GM18867 (cell line): ENCODE results near the gene TSHZ2.

Experiments used
- ATAC-seq: cut with Tn5 transposase; IDR thresholded peaks from one replicate; pipeline ENCODE4 v1.9.1; 2021; ENCODE audit warnings: mild to moderate bottlenecking, moderate library complexity; ENCODE audit not compliant: unreplicated experiment

The TSHZ2 gene, protein sequence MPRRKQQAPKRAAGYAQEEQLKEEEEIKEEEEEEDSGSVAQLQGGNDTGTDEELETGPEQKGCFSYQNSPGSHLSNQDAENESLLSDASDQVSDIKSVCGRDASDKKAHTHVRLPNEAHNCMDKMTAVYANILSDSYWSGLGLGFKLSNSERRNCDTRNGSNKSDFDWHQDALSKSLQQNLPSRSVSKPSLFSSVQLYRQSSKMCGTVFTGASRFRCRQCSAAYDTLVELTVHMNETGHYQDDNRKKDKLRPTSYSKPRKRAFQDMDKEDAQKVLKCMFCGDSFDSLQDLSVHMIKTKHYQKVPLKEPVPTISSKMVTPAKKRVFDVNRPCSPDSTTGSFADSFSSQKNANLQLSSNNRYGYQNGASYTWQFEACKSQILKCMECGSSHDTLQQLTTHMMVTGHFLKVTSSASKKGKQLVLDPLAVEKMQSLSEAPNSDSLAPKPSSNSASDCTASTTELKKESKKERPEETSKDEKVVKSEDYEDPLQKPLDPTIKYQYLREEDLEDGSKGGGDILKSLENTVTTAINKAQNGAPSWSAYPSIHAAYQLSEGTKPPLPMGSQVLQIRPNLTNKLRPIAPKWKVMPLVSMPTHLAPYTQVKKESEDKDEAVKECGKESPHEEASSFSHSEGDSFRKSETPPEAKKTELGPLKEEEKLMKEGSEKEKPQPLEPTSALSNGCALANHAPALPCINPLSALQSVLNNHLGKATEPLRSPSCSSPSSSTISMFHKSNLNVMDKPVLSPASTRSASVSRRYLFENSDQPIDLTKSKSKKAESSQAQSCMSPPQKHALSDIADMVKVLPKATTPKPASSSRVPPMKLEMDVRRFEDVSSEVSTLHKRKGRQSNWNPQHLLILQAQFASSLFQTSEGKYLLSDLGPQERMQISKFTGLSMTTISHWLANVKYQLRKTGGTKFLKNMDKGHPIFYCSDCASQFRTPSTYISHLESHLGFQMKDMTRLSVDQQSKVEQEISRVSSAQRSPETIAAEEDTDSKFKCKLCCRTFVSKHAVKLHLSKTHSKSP (N-terminal part only)

GRCh38 chr20:52972190-52972937, at the start of gene TSHZ2:
TSHZ2 (plus strand) TSS chr20:52972358; CDS start chr20:52973294, 936 bp downstream.
- no peak for ATAC-seq

DNA sequence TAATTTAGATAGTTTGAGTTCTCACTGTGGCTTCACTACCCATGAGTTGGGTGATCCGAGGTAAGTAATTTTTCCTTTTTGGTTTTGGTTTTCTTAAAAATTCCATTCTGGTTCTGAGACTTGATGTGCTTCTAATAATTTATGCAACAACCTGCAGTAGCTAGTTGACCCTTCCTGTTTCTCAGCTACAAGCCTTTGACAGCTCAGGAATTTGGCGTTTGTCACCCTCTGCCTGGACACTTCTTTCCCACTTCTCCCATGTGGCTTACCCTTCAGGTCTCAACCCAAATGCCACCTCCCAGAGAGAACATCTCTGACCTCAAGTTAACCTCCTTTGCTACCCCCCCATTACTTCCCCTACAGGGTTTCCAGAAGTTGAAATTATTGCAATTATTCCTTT, 49.7 kb upstream of the TSHZ2 start:
- ATAC-seq, result no peak

- ATAC-seq, result no peak
Observed at GRCh38 chr20:52923123-52923937, 48.8 kb upstream of the TSHZ2 start.

GRCh38 chr20:52924411-52925271, 47.5 kb upstream of the TSHZ2 start:
- no peak for ATAC-seq

GRCh38 chr20:52926505-52926904, 45.7 kb upstream of the TSHZ2 start:
- ATAC-seq, result no peak

GRCh38 chr20:52933867-52934266, 38.3 kb upstream of the TSHZ2 start:
- ATAC-seq, result no peak

- no peak for ATAC-seq
Observed at GRCh38 chr20:52936351-52937340, 35.5 kb upstream of the TSHZ2 start.

GRCh38 chr20:52937591-52938100, 34.5 kb upstream of the TSHZ2 start:
- ATAC-seq, result no peak

DNA sequence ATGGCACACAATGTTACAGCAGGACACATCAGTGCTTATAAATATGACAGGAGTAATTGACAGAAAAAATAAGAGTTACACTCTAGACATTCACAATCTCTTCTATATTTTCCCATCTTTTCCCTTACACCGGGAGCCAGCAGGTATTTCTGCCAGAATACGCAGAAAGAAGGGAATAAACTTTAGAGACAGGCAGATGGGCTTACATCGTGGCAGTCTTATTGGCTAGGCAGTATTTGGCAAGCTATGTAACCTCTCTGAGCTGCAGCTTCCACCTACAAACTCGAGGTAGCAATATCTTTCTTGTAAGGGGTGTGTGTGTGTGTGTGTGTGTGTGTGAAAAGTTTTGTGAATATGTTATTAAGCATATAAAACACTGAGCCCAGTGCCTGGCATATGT, 33.0 kb upstream of the TSHZ2 start:
- ATAC-seq, result no peak

- no peak for ATAC-seq
Observed at GRCh38 chr20:52941808-52942207, 30.4 kb upstream of the TSHZ2 start.

DNA sequence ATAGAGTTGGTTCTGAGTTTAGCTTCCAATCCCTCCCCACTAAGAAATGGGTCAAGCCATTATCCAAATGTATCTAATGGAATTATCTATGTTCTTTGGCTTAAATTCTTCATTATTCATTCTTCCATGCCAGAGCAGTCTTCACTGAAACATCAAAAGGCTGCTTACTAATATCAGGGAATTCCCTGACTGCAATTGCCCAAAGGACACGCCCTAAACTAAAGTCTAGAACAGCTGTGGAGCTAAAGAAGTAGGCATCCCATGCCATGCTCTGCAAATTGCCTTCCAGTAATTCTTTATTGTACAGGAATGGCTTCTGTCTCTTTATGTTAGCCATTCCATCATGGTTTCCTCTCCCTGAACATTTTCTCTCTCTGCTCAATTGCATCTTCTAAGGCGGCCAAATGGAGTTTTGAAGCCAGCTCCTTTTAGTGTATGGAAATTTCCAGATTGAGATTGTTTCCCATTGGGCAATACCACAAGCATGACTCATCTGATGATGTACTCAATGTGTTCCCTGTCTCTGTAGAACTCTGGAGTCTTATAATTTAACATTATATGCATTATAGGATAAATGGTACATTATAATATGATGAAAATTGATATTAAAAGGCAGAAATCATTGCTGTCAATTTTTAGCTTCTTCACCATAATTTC, 28.8 kb upstream of the TSHZ2 start:
- no peak for ATAC-seq

DNA sequence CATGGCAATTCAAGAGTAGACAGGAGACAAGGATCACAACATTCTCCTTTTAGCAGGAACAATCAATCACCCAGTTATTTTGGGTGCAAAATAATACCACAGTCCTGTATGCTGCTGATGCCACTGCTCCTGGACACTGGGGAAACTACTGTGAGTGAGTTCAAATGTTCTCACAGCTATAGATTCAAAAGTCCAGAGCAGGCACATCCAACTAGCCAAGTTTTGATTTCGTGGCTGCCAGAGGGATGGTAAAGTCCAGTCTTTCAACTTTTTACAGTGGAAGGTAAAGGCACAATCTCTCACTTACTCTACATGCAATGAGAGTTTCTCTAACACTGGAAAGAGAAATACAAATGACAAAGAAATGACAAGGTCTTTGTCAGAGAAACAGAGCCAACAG, 26.9 kb upstream of the TSHZ2 start:
- ATAC-seq, result no peak

GRCh38 chr20:52945862-52946522, 26.2 kb upstream of the TSHZ2 start:
- ATAC-seq, result no peak

GRCh38 chr20:52948491-52948890, 23.7 kb upstream of the TSHZ2 start:
- ATAC-seq, result no peak

DNA sequence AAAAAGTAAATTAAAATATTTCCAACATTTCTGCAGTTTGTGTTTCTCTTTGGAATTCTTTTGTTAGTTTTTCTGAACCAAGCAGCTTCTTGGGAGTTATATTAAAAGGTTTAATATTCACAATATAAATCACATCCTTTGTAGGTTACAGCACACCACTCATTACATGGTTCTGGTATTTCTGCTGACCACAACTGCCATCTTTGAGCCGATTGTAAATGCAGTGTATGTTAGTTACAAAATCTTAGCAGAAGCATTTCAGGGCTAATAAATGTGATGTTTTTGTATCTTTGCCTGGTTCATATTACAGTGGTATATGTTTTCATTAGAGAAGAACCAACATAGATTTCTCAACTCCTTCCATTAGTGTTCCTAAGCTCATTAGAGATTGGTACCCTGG, 19.1 kb upstream of the TSHZ2 start:
- ATAC-seq, result no peak

DNA sequence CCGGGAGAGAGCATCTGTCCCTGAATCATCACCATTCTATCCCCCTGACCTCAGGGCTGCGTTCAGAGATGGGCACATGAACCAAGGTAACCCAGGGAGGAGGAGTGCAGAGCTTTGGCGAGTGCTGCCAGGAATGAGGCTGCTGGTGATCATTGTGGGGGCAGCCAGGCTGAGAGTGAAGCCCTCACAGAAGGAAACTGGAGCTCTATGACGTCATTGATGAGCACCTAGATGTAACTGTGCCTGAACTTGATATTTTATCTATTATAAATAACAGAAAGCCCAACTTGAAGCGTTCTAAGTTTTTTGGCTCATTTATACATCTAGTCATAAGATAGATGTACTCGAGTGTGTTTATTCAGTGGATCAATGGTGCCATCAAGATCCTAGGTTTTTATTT, 17.3 kb upstream of the TSHZ2 start:
- ATAC-seq, result no peak

DNA sequence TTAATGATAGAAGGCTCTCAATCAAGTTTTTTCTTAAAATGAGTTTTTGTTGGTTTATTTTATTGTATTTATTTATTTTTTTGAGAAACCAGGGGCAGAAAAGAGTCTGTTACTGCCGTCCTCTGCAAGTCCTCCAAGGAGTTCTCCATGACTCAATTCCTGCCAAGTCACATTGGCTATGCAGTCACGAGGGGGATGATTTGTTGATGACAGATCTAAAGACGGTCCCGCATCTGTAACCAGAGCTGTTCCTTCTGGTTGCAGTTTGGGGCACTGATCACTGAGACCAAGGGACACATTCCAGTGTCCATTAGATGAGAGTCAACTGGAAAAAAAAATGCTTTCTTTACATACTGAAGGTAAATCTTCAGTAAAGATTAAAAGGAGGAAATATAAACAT, 13.9 kb upstream of the TSHZ2 start:
- ATAC-seq, result no peak
